Panc1 (cell line): Measurements from ENCODE around the gene MYO7A. TPM values are rescaled to one million over a fixed set of nuclear protein-coding genes. Genes with fewer than 3 reads are reported as not detected.

Experiments
- ATAC-seq: fragments of 200-7000 bp; cut with Tn5 transposase; 2 replicates; pipeline ENCODE4 v1.9.1; 2020; ENCODE audit warnings: mild to moderate bottlenecking, moderate library complexity
- BruUV-seq: library from RNA; stranded (reverse); fragments of 400-500 nt; replicated peaks from 2 replicates; lab custom pipeline; 2021; lab: Mats Ljungman, UMichigan
- CTCF ChIA-PET: fragments of 300-600 bp; sonication (Branson Sonifier 250); formaldehyde crosslinking; loops from one replicate; lab custom pipeline; 2022; ENCODE audit warnings: antibody characterized with exemption; lab: Charles Lee
- POLR2A ChIA-PET: fragments of 300-600 bp; sonication (Branson Sonifier 250); formaldehyde crosslinking; loops from one replicate; lab custom pipeline; 2022; ENCODE audit warnings: antibody characterized with exemption; lab: Charles Lee
- DNase-seq: peaks from one replicate; pipeline ENCODE4 v3.0.0-alpha.2; 2010; ENCODE audit warnings: low read depth, low spot score
- H3K27ac ChIP-seq: 2 replicates; pipeline ENCODE4 v1.5.1; 2011; ENCODE audit warnings: mild to moderate bottlenecking, low read length, inconsistent platforms
- H3K27me3 ChIP-seq: fragments of 200-500 bp; sonication (Bioruptor generic); 2 replicates; pipeline ENCODE4 v1.6.0; 2014; ENCODE audit warnings: low read length, inconsistent platforms; ENCODE audit not compliant: control insufficient read depth, insufficient read depth
- H3K36me3 ChIP-seq: fragments of 200-500 bp; sonication (Bioruptor generic); 2 replicates; pipeline ENCODE4 v1.5.1; 2014; ENCODE audit warnings: inconsistent platforms, mild to moderate bottlenecking, low read length, moderate library complexity; ENCODE audit not compliant: control insufficient read depth, insufficient read depth
- H3K4me1 ChIP-seq: 2 replicates; pipeline ENCODE4 v1.5.1; 2011; ENCODE audit warnings: inconsistent platforms, mild to moderate bottlenecking, low read length, moderate library complexity; ENCODE audit not compliant: control insufficient read depth, insufficient read depth
- H3K4me3 ChIP-seq, 2 experiments: 2 replicates each; pipeline ENCODE4 v1.5.1; 2011 to 2012; ENCODE audit warnings: low read depth in 2 of 2, low read length in 2 of 2, mild to moderate bottlenecking in 2 of 2, inconsistent platforms in 1 of 2, moderate library complexity in 1 of 2
- H3K9me3 ChIP-seq: fragments of 200-500 bp; sonication (Bioruptor generic); 2 replicates; pipeline ENCODE4 v1.5.1; 2014; ENCODE audit warnings: low read depth, mild to moderate bottlenecking, inconsistent platforms, low read length, moderate library complexity; ENCODE audit not compliant: control insufficient read depth, insufficient read depth
- CTCF ChIP-seq: fragments of 450-650 bp; IDR thresholded peaks from 2 replicates; pipeline ENCODE4 v1.5.1; 2017; ENCODE audit warnings: mild to moderate bottlenecking
- POLR2AphosphoS5 ChIP-seq: IDR thresholded peaks from 2 replicates; pipeline ENCODE4 v1.6.1; 2012; ENCODE audit warnings: mild to moderate bottlenecking, low read depth, low read length, moderate library complexity
- REST ChIP-seq, 2 experiments: IDR thresholded peaks; 2 replicates each; pipeline ENCODE4 v1.6.1; 2011 to 2012; ENCODE audit warnings: low read depth in 2 of 2, control low read depth in 1 of 2, low read length in 1 of 2, mild to moderate bottlenecking in 1 of 2, moderate library complexity in 1 of 2; ENCODE audit not compliant: insufficient read depth in 1 of 2
- SIN3A ChIP-seq: IDR thresholded peaks from 2 replicates; pipeline ENCODE4 v1.6.1; 2012; ENCODE audit warnings: low read depth, mild to moderate bottlenecking, low read length, moderate library complexity, borderline replicate concordance; ENCODE audit not compliant: insufficient read depth
- TCF7L2 ChIP-seq: IDR thresholded peaks from 2 replicates; pipeline ENCODE4 v1.6.1; 2011; ENCODE audit warnings: mild to moderate bottlenecking, low read depth, low read length, inconsistent platforms
- in situ Hi-C: cut with HindIII; loops from 2 replicates; pipeline ENCODE4 v1.10.0; 2016; ENCODE audit warnings: low sequenced_read_pairs, low pct_unique_long_range_greater_than_20kb
- intact Hi-C: fragments of 100-400 bp; cut with micrococcal nuclease; formaldehyde crosslinking; loops from one replicate; pipeline ENCODE4 v1.10.0; 2022; ENCODE audit not compliant: unreplicated experiment
- total RNA-seq: library from RNA; stranded (reverse); gene quantifications from one replicate; pipeline ENCODE4 v1.2.1, GENCODE V29; 2021; ENCODE audit not compliant: unreplicated experiment

MYO7A gene
- total RNA-seq, 1 experiment from 2014 or later = 1.3 TPM

GRCh38 chr11:77104727-77105126 lies 23.3 kb upstream of the MYO7A start:
- Histone ChIP-seq H3K4me1 (peaks cover 22% of the 10 kb centered on the region), H3K27me3 (no peaks in the 10 kb centered on the region), H3K36me3 (no peaks in the 10 kb centered on the region), H3K4me3 (no peak overlapping the region), H3K9me3 (no peaks in the 10 kb centered on the region), H3K27ac (no peak overlapping the region)
- TF ChIP-seq SIN3A (no peak), REST (IDR thresholded peaks at IDR 0.05; ENCODE audit: insufficient read depth in 1 of 2, low read depth in 2 of 2, low read length in 1 of 2) (no peak), TCF7L2 (no peak), CTCF (no peak), POLR2AphosphoS5 (no peak)
- POLR2A ChIA-PET = no interaction called here
- in situ Hi-C loops (no loop called here), intact Hi-C loops (no loop called here)
- ATAC-seq = no peak
- no peak for DNase-seq
- no TSS peak for BruUV-seq
- CTCF ChIA-PET = interaction anchor here (0.6 to 2.0 kb wide), 3 partner anchors 14 to 1749 kb away, joined by 3 to 7 read pairs (median 5); no protein-coding TSS in a partner anchor

- ChIA-PET POLR2A (no interaction called here), CTCF (interaction anchor here (0.5 to 1.2 kb wide), 4 partner anchors 59 to 482 kb away, joined by 3 to 7 read pairs (median 6); no protein-coding TSS in a partner anchor)
- ATAC-seq = no peak
- TF ChIP-seq TCF7L2 = no peak
- no peak for TF ChIP-seq POLR2AphosphoS5
- TF ChIP-seq SIN3A = no peak
- TF ChIP-seq REST (IDR thresholded peaks at IDR 0.05; ENCODE audit: insufficient read depth in 1 of 2, low read depth in 2 of 2, low read length in 1 of 2) = no peak
- no peak for TF ChIP-seq CTCF
- Histone ChIP-seq H3K4me1 (peaks cover 29% of the 10 kb centered on the region), H3K9me3 (no peaks in the 10 kb centered on the region), H3K4me3 (no peak overlapping the region), H3K27me3 (no peaks in the 10 kb centered on the region), H3K27ac (no peak overlapping the region), H3K36me3 (no peaks in the 10 kb centered on the region)
- BruUV-seq = no TSS peak
- DNase-seq = no peak
- intact Hi-C loops = no loop called here
- in situ Hi-C loops = no loop called here
Observed at GRCh38 chr11:77106321-77106720, 21.7 kb upstream of the MYO7A start.
